ENCODE measurements around the gene MRTO4.
"Not testable (repeated sequence)": the region's sequence is repeated elsewhere in the genome, so short reads cannot be mapped to it uniquely, and the experiment has no call there.

- TF ChIP-seq POLR2AphosphoS2 (IDR thresholded peaks at IDR 0.05; ENCODE audit: low read length); PREB (CRISPR knock-in tag; IDR thresholded peaks at IDR 0.05); REST (IDR thresholded peaks at IDR 0.05; ENCODE audit: borderline replicate concordance); REST (CRISPR knock-in tag; IDR thresholded peaks at IDR 0.05; ENCODE audit: low read depth); PHF20 (IDR thresholded peaks at IDR 0.05; ENCODE audit: partially characterized antibody); ZHX1 (conservative IDR thresholded peaks at IDR 0.05; ENCODE audit: low read length); EZH2 (IDR thresholded peaks at IDR 0.05; ENCODE audit: borderline replicate concordance, low read depth, low read length); TBP (optimal IDR thresholded peaks at IDR 0.05; ENCODE audit: low read depth, low read length); CBX3 (IDR thresholded peaks at IDR 0.05; ENCODE audit: borderline replicate concordance in 1 of 2, low read length in 2 of 2): not testable (repeated sequence)
These were observed 18.1 kb downstream of the MRTO4 start for GRCh38 chr1:19269427-19270342.

All from K562 (cell line).